Limb (tissue), 2 donors: Measurements from ENCODE around the gene OR2AJ1.

ENCODE experiments used
- DNase-seq, 2 donors: peaks; one replicate each; pipeline ENCODE4 v3.0.0-alpha.2; 2016; ENCODE audit errors: extremely low spot score in 2 of 2

The OR2AJ1 gene, protein sequence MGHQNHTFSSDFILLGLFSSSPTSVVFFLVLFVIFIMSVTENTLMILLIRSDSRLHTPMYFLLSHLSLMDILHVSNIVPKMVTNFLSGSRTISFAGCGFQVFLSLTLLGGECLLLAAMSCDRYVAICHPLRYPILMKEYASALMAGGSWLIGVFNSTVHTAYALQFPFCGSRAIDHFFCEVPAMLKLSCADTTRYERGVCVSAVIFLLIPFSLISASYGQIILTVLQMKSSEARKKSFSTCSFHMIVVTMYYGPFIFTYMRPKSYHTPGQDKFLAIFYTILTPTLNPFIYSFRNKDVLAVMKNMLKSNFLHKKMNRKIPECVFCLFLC

DNA sequence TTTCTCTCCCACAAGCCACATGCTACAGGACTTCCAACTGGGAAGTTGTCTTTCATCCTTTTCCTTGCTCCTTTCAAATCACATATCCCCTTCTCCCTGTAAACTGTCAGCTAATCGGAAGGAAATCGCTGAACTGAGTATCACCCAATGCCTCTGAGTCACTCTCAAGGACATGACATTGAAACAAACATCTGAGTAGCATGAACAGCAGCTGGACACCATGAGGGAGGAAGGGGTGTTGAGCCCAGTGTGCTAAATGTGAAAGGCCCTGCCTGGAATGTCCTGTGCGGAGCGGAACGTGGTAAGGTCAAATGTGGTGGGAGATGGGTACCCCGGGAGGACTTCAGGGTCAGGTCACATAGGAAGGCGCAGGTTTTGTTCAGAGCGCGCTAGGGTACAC, at the start of gene OR2AJ1:
Gene OR2AJ1, plus strand, starts transcription at position 22 of the 400 bp plus-strand sequence. CDS start 8,880 bp downstream, outside the sequence.
- DNase-seq, result no peak

DNA sequence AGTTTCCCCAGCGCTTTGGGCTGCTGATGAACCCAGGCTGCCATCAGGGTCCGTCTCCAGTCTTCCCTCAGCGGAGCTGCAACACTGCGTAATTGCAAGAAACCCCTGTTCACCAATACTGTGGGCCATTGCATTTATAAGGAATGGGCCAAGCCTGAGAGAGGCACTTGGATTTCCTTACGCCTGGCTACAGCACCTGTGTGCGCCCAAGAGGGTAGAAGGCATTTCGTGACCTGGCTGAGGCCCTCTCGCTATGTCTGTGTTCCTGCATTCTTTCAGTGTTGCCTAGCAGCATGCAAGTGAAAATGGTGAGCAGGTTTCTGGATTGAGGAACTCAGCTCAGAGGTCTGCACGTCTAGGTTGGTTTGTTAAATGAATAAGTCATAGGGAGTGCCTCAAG, 41.3 kb upstream of the OR2AJ1 start:
- DNase-seq, result no peak

DNA sequence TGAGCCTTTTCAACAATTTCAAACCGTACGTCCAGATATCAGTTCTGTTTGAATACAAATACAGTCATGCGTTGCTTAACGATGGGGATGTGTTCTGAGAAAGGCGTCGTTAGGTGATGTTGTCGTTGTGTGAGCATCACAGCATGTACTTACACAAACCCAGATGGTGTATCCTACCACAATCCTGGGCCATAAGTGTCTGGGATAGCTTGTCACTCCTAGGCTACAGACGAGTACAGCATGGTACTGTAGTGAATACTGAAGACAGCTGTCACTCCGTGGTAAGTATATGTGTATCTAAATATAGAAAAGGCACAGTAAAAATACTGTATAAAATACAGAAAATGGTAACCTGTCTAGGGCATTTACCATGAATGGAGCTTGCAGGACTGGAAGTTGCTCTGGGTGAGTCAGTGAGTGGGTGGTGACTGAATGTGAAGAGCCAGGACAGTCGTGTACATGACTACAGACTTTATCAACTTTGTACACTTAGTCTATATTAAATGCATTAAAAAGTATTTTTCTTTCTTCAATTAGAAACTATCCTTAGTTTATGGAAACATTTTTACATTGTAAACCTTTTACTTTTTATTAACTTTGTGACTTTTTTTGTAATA, 39.8 kb upstream of the OR2AJ1 start:
- DNase-seq, result no peak

DNA sequence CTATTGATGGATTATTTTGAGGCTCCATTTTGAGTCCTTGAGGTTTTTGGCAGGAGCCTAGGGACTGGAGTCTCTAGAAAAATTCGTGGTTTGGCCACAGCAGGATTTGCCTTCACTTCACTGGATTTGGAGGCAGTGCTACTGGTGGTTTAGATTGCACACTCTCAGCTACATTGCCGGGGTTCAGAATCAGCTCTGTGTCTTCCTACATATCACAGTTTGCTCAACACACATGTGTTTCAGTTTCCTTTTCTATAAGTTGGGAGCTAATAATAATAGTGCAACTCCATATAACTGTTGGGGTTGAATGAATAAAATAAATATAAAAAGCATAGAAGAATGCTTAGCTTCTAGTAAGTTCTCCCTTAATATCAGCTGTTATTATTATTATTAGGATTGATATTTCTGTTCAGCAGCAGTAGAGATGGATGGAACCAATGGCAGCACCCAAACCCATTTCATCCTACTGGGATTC, 29.5 kb upstream of the OR2AJ1 start, which contains the start of gene OR2W3:
Gene OR2W3, plus strand, starts transcription at position 425 of the 475 bp plus-strand sequence. Its CDS starts 0 bp downstream, at position 425.
- DNase-seq, result no peak

DNA sequence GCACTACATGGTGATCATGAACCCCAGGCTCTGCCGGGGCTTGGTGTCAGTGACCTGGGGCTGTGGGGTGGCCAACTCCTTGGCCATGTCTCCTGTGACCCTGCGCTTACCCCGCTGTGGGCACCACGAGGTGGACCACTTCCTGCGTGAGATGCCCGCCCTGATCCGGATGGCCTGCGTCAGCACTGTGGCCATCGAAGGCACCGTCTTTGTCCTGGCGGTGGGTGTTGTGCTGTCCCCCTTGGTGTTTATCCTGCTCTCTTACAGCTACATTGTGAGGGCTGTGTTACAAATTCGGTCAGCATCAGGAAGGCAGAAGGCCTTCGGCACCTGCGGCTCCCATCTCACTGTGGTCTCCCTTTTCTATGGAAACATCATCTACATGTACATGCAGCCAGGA, 28.7 kb upstream of the OR2AJ1 start:
- DNase-seq, result no peak

DNA sequence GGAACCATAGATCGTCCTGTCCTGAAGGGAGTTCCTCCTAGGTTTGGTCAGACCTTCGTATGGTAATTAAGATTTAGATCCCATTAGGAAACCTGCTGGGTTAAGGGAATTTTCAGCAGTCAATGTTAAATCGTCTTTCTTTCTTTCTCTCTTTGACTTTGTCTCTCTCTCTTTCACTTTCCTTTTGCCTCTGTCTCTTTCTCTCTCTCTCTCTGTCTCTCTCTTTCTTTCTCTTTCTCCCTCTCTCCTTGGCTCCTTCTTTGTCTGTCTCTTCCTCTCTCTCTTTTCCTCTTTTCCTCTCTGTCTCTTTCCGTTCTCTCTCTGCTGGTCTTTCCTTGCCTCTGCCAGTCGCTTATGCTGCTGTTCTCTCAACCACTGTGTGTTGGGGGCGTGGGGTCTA, 20.6 kb upstream of the OR2AJ1 start:
- no peak for DNase-seq

DNA sequence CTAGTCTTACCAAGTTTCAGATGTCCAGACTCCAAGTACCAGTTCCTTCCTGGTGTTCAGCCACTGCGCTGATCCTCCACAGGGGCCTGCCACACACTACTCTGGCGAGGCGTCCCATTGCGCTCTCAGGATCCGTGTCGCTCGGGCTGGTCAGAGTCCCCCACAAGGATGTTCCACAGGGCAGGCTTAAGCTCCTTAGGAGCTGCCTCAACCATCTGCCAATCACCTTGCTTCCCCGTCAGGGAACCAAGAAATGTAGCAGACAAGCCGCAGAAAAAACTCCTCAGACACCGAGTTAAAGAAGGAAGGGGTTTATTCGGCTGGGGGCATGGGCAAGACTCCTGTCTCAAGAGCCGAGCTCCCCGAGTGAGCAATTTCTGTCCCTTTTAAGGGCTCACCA, 19.5 kb upstream of the OR2AJ1 start:
- no peak for DNase-seq

DNA sequence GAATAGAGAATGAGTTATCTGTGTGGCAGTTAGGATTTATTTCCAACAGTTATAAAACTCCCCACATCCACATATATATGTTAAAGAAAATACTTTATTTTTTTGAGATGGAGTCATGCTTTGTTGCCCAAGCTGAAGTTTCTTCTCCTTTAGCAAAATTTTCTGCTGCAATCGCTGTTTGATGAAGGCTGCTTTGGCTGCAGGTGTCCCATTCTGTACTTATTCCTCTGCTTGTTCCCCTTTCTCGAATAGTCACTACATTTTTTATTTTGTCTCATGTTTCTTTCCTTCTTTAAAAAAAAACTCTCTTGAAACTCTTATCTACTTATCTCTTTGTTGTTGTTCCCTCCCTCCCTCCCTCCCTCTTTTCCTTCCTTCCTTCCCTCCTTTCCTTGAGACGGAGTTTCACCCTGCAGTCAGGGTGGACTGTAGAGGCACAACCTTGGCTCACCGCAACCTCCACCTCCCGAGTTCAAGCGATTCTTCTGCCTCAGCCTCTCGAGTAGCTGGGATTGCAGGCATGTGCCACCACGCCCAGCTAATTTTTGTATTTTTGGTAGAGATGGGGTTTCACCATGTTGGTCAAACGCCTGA, 18.7 kb upstream of the OR2AJ1 start:
- no peak for DNase-seq

DNA sequence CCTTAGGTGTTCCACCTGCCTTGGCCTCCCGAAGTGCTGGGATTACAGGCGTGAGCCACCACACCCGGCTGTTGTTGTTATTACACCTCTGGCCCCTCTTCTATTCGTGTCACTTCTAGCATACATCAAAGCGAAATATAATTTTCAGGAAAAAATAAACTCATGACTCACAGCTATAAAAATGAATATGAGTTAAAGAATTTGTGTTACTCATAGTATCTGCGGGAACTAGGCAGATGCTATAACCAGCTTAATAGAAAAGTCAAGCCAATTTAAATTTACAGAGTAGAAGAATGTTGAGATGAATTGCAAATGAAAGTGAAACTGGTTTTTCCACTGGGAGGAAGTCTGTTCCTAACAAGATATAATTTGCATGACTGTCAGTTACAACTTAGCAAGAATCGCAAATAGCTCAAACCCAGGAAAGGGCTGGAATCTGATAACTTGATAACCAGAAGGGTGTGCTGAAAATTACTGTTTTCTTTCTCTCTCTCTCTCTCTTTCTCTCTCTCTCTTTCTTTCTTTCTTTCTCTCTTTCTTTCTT, 18.1 kb upstream of the OR2AJ1 start:
- DNase-seq, result no peak

DNA sequence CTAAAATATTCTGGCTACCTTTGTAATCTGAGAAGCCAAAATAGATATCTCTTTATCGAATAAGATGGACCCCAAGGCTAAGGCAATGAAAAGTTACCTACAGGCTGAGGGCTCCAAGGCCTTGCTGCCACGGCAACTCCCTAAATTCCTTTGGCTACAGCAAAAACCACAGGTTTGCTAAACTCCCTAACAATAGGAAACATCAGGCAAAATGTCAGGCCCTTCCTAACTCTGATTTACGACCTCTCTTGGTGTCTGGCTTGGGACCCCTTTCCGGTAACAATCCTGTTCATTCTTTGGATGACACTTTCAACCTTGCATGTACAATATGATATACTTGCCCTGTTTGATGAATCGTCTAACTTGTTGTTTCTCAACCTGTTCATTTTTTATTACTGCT, 15.9 kb upstream of the OR2AJ1 start:
- DNase-seq, result no peak

DNA sequence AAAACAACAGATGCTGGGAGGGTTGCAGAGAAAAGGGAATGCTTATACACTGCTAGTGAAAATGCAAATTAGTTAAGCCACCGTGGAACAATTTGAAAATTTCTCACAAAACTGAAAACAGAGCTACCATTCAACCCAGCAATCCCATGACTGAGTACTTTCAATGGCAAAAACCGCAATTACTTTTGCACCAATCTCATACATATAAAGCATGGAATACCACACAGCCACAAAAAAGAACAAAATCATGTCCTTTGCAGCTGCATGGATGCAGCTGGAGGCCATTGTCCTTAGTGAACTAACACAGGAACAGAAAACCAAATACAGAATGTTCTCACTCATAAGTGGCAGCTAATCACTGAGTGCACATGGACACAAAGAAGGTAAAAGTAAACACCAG, 10.9 kb upstream of the OR2AJ1 start:
- DNase-seq, result no peak

DNA sequence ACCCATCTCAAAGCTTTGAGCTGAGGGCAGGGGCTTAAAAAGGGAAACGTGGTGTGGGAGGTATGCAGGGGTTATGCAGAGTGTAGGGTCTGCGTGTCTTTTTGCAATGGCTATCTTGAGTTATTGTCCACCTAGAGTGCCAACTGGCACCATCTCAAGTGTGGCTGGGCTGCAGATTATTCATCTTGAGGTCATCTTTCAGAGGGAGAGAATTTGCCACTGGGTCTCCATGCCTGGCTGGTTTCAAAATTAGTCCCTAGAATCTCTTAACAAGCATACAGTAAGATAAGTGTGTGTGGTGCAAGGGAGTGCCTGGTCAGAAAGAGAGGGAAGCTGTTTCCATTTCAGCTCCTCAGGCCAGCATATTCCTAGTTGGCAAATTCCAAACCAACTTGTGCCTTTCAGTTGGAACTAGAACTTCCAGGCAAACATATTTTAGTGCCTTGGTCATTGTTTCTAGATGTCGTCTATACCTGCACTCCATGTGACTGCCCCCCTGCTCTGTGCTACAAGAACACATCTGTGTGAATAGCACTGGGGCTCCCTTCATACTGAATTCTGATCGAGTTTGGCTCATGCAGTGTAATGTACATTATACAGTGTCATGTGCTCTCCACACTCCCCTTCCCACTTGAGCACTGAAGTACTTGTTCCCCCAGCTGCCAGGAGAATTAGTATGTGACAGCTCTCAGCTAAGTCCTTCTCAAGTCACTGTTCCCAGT, 9.6 kb upstream of the OR2AJ1 start:
- no peak for DNase-seq

DNA sequence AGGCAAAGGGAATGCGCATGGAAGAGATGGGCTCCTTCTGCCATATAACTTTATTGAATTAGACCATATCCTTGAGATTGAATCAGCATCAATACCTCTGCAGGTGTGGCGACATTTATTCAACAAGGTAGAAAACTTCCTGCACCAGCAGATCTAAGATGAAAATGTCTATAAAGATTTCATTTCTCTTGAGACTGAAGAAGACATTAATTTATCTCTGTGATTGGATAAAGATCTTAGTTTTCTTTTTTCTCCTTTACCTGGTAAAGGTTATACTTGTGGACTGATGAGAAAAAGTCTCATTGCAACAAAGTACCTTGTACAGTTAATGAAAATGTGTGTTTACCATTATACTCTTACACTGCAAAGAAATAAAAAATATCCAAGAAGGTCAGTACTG, 4.7 kb upstream of the OR2AJ1 start, which contains the start of gene OR2T8:
Gene OR2T8, plus strand, starts transcription at position 301 of the 400 bp plus-strand sequence. CDS start 766 bp downstream, outside the sequence.
- DNase-seq, result no peak

DNA sequence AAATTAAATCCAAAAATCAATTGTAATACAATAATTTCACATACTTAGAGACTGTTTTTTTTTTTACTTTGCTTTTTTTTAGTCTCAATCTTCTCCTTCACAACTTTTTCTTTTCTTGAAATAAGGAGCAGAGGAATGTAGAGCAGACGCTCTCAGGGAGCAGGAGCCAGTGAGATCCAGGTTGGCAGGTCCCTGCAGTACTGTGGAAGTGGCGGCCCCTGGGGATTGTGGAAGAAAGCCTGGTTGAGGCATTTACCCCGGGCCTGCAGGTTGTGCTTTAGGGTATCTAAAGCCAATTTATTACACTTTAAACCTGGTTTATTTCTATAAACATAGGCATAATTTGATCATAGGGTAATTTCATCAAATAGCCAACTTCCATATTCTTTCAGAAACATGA, 748 bp upstream of the OR2AJ1 start:
- no peak for DNase-seq

DNA sequence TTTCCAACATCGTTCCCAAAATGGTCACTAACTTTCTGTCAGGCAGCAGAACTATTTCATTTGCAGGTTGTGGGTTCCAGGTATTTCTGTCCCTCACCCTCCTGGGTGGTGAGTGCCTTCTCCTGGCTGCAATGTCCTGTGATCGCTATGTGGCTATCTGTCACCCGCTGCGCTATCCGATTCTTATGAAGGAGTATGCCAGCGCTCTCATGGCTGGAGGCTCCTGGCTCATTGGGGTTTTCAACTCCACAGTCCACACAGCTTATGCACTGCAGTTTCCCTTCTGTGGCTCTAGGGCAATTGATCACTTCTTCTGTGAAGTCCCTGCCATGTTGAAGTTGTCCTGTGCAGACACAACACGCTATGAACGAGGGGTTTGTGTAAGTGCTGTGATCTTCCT, 9.3 kb downstream of the OR2AJ1 start:
- DNase-seq, result no peak

DNA sequence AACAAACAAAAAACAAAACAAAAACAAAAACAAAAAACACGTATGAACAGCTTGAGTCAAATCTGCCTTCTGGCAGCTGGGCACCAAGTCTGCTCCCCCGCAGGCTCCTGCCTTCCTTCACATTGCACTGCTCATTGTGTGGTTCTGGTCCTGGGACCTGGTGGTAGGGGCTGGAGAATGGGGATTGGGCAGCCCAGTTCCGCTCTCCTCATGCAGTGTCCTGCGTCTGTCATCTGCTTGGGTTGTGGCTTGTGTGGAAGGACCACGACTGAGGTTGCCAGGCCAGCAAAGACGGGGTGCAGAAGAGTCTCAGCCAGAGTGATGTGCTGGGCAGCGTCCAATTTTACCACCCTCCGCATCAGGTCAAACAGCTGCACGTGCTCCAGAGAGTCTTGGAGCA, 11.1 kb downstream of the OR2AJ1 start:
- DNase-seq, result no peak

DNA sequence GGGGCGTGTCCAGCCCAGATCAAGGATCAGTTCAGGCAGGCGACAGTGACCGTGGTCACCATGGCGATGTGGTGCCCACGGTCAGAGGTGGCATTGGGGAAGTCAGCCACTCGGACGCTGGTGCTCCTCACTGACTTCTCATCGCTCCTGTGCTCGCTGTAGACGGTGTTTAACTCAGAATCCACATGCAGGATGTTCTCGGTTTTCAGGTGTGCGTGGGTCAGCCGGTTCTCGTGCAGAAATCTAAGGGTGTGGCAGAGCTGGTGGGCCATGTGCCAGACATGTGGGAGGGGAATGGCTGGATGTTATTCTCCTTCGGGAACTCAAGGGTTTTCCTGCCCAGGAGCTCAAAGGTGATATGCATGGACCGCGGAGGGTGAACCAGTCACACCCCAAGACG, 11.7 kb downstream of the OR2AJ1 start:
- no peak for DNase-seq

DNA sequence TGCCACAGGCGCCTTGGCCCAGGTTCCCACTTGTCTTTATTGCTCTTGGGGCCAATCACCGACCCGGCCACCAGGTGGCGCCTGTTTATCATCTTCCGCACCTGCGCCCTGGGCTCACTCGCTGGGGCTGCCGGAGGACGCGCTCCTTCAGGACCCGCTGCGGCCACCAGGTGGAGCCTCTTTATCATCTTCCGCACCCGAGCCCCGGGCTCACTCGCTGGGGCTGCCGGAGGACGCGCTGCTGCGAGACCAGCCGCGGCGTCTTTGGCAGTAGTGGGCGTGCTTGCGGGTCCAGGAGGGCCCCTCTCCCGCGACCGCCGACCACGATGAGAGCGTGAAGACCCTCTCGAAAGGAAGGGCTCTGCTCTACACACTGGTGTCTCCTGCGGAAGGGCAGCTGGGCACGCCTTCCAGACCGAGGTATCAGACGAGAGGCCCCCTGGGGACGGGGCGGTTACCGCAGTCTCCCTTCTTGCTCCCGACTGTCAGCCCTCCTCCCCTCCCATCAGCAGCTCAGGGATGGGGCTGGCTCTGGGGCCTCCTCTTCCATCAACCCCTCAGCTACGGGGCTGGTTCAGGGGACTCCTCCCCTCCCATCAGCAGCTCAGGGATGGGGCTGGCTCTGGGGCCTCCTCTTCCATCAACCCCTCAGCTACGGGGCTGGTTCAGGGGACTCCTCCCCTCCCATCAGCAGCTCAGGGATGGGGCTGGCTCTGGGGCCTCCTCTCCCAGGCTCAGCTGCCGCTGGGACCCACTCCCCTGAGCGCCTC, 12.5 kb downstream of the OR2AJ1 start:
- peak; percentile 19 to 83 for DNase-seq

DNA sequence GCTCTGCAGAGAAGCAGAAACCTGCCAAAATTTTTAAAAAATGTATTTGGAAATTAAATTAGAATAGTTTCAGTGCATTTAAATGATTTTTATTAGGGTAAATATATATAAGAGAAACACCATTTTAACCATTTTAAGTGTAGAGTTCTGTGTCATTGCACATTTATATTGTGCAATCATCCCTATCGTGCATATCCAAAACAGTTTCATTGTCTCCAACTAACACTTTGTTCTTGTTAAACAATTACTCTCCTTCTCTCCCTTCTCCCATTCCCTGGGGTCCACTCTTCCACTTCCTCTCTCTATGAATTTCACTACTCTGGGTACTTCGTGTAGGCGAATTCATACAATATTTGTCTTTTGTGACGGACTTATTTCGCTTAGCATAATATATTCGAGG, 17.9 kb downstream of the OR2AJ1 start:
- DNase-seq, result no peak

DNA sequence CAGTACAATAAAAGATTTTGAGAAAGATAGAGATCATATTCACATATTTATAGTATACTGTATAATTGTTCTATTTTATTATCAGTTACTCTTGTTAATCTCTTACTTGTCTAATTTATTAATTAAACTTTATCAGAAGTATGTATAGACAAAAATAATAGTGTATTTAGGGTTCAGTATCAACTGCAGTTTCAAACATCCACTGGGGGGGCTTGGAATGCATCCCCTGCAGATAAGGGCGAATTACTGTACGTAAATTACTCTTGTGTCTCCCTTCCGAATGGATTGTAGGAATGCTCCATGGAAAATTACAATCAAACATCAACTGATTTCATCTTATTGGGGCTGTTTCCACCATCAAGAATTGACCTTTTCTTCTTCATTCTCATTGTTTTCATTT, 23.9 kb downstream of the OR2AJ1 start, which contains the start of gene OR2L8:
Gene OR2L8, plus strand, starts transcription at position 301 of the 400 bp plus-strand sequence. Its CDS starts 0 bp downstream, at position 301.
- DNase-seq, result no peak

DNA sequence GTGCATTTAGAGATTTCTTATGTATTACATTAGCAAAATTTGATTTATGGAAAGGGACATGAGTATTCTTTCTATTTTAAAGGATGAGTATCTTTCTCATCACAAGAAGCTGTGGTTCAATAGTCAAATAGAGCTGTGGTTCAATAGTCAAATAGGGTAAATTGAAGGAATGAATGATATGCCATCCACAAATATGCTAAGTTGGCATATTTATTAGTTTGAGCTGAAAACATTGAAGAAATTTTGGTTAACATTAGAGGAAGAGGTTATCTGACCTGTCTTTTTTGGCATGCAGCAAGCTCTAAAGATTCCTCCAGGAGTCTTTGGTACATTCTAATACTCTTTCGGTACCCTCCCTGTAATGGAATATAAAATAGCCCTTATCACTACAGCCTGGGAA, 28.7 kb downstream of the OR2AJ1 start:
- no peak for DNase-seq
